HEK293 (cell line): Measurements from ENCODE around the gene IRF1.

Experiments
- CTCF ChIA-PET: fragments of 350-600 bp; formaldehyde crosslinking; extraction: SDS; loops from one replicate; lab custom pipeline; 2021; ENCODE audit warnings: antibody characterized with exemption; lab: Yijun Ruan, JAX
- POLR2A ChIA-PET: fragments of 300-600 bp; formaldehyde crosslinking; extraction: SDS; loops from one replicate; lab custom pipeline; 2020; ENCODE audit warnings: antibody characterized with exemption, inconsistent platforms; lab: Yijun Ruan, JAX
- H3K27ac ChIP-seq: fragments of 200-500 bp; sonication (Bioruptor generic); 2 replicates; pipeline ENCODE4 v1.5.1; 2014; ENCODE audit warnings: low read depth, low read length, control low read depth, inconsistent platforms; ENCODE audit errors: extremely low read depth
- H3K36me3 ChIP-seq, 2 experiments: fragments of 200-500 bp in 1 of 2; sonication (Bioruptor generic) in 1 of 2; 1 replicate in 1 of 2; 2 replicates in 1 of 2; pipeline ENCODE4 v1.5.1; 2014 to 2017; ENCODE audit warnings: inconsistent platforms in 2 of 2, low read length in 2 of 2; ENCODE audit not compliant: control insufficient read depth in 2 of 2, insufficient read depth in 1 of 2
- H3K4me1 ChIP-seq: fragments of 200-500 bp; sonication (Bioruptor generic); 2 replicates; pipeline ENCODE4 v1.5.1; 2014; ENCODE audit warnings: mild to moderate bottlenecking, low read length, inconsistent platforms; ENCODE audit not compliant: control insufficient read depth, insufficient read depth
- H3K4me3 ChIP-seq: 2 replicates; pipeline ENCODE4 v1.5.1; 2011; ENCODE audit warnings: low read depth, mild to moderate bottlenecking, control low read depth, low read length, moderate library complexity
- H3K9me3 ChIP-seq: fragments of 200-500 bp; sonication (Bioruptor generic); 2 replicates; pipeline ENCODE4 v1.5.1; 2014; ENCODE audit warnings: low read depth, low read length, inconsistent platforms; ENCODE audit not compliant: control insufficient read depth, insufficient read depth
- ATF2 ChIP-seq: fragments of 450-650 bp; formaldehyde crosslinking; IDR thresholded peaks from 2 replicates; pipeline ENCODE4 v1.5.1; 2016; ENCODE audit warnings: missing biosample characterization, missing genetic modification characterization, low read depth
- BCL11B ChIP-seq: fragments of 450-650 bp; formaldehyde crosslinking; IDR thresholded peaks from 2 replicates; pipeline ENCODE4 v1.5.1; 2016; ENCODE audit warnings: low read depth, missing biosample characterization, missing genetic modification characterization
- HOXC10 ChIP-seq: sonication (generic); formaldehyde crosslinking; IDR thresholded peaks from 2 replicates; pipeline ENCODE4 v1.8.1; 2023; ENCODE audit warnings: mild to moderate bottlenecking, missing genetic modification reagents
- IKZF3 ChIP-seq: fragments of 450-650 bp; IDR thresholded peaks from 2 replicates; pipeline ENCODE4 v1.5.0; 2018; ENCODE audit warnings: missing biosample characterization, mild to moderate bottlenecking, missing genetic modification characterization, moderate library complexity
- MYNN ChIP-seq: fragments of 450-650 bp; formaldehyde crosslinking; IDR thresholded peaks from 2 replicates; pipeline ENCODE4 v1.5.1; 2016; ENCODE audit warnings: missing biosample characterization, missing genetic modification characterization, borderline replicate concordance
- SCRT1 ChIP-seq: fragments of 450-650 bp; formaldehyde crosslinking; IDR thresholded peaks from 2 replicates; pipeline ENCODE4 v1.5.1; 2016; ENCODE audit warnings: missing biosample characterization, missing genetic modification characterization, borderline replicate concordance
- TCF7L2 ChIP-seq: IDR thresholded peaks from 2 replicates; pipeline ENCODE4 v1.6.1; 2011; ENCODE audit warnings: low read depth, mild to moderate bottlenecking, inconsistent platforms, low read length, moderate library complexity, borderline replicate concordance
- WT1 ChIP-seq: fragments of 450-650 bp; formaldehyde crosslinking; IDR thresholded peaks from 2 replicates; pipeline ENCODE4 v1.5.1; 2016; ENCODE audit warnings: missing biosample characterization, missing genetic modification characterization
- YY1 ChIP-seq: fragments of 450-650 bp; formaldehyde crosslinking; IDR thresholded peaks from 2 replicates; pipeline ENCODE4 v1.5.1; 2018; ENCODE audit warnings: missing biosample characterization, missing genetic modification characterization
- ZFP37 ChIP-seq: fragments of 450-650 bp; formaldehyde crosslinking; IDR thresholded peaks from 2 replicates; pipeline ENCODE4 v1.5.1; 2016; ENCODE audit warnings: missing biosample characterization, missing genetic modification characterization
- ZFP41 ChIP-seq: fragments of 450-650 bp; formaldehyde crosslinking; IDR thresholded peaks from 2 replicates; pipeline ENCODE4 v1.5.1; 2016; ENCODE audit warnings: missing biosample characterization, missing genetic modification characterization, borderline replicate concordance
- ZFP69B ChIP-seq: fragments of 450-650 bp; formaldehyde crosslinking; IDR thresholded peaks from 2 replicates; pipeline ENCODE4 v1.5.1; 2016; ENCODE audit warnings: missing biosample characterization, missing genetic modification characterization
- ZNF121 ChIP-seq: fragments of 450-650 bp; formaldehyde crosslinking; IDR thresholded peaks from 2 replicates; pipeline ENCODE4 v1.5.1; 2016; ENCODE audit warnings: missing biosample characterization, missing genetic modification characterization
- ZNF175 ChIP-seq: fragments of 450-650 bp; formaldehyde crosslinking; IDR thresholded peaks from 2 replicates; pipeline ENCODE4 v1.5.1; 2016; ENCODE audit warnings: missing biosample characterization, missing genetic modification characterization
- ZNF266 ChIP-seq: fragments of 450-650 bp; formaldehyde crosslinking; IDR thresholded peaks from 2 replicates; pipeline ENCODE4 v1.5.1; 2016; ENCODE audit warnings: missing biosample characterization, missing genetic modification characterization, low read depth
- ZNF274 ChIP-seq, 2 experiments: fragments of 200-500 bp in 1 of 2; fragments of 450-650 bp in 1 of 2; sonication (Bioruptor generic) in 1 of 2; formaldehyde crosslinking in 1 of 2; IDR thresholded peaks; 2 replicates each; pipeline versions ENCODE4 v1.5.1 to v1.6.1; 2014 to 2016; ENCODE audit warnings: borderline replicate concordance in 1 of 2, inconsistent platforms in 1 of 2, low read length in 1 of 2, missing biosample characterization in 1 of 2, missing genetic modification characterization in 1 of 2
- ZNF280C ChIP-seq: fragments of 450-650 bp; formaldehyde crosslinking; IDR thresholded peaks from 2 replicates; pipeline ENCODE4 v1.5.1; 2016; ENCODE audit warnings: missing biosample characterization, missing genetic modification characterization
- ZNF423 ChIP-seq: fragments of 450-650 bp; formaldehyde crosslinking; IDR thresholded peaks from 2 replicates; pipeline ENCODE4 v1.5.1; 2016; ENCODE audit warnings: missing biosample characterization, missing genetic modification characterization
- ZNF449 ChIP-seq: fragments of 450-650 bp; formaldehyde crosslinking; IDR thresholded peaks from 2 replicates; pipeline ENCODE4 v1.5.1; 2017; ENCODE audit warnings: missing biosample characterization, mild to moderate bottlenecking, missing genetic modification characterization, moderate library complexity
- ZNF529 ChIP-seq: fragments of 450-650 bp; formaldehyde crosslinking; IDR thresholded peaks from 2 replicates; pipeline ENCODE4 v1.5.1; 2017; ENCODE audit warnings: missing genetic modification characterization, missing biosample characterization; ENCODE audit not compliant: insufficient replicate concordance
- ZNF530 ChIP-seq: fragments of 450-650 bp; formaldehyde crosslinking; IDR thresholded peaks from 2 replicates; pipeline ENCODE4 v1.5.1; 2016; ENCODE audit warnings: low read depth, missing biosample characterization, missing genetic modification characterization
- ZNF560 ChIP-seq: fragments of 450-650 bp; formaldehyde crosslinking; IDR thresholded peaks from 2 replicates; pipeline ENCODE4 v1.5.1; 2017; ENCODE audit warnings: missing biosample characterization, missing genetic modification characterization, borderline replicate concordance
- ZNF837 ChIP-seq: fragments of 450-650 bp; formaldehyde crosslinking; IDR thresholded peaks from 2 replicates; pipeline ENCODE4 v1.5.1; 2016; ENCODE audit warnings: missing biosample characterization, missing genetic modification characterization
- ZSCAN4 ChIP-seq: fragments of 450-650 bp; formaldehyde crosslinking; IDR thresholded peaks from 2 replicates; pipeline ENCODE4 v1.5.1; 2017; ENCODE audit warnings: missing biosample characterization, missing genetic modification characterization

The IRF1 gene

DNA sequence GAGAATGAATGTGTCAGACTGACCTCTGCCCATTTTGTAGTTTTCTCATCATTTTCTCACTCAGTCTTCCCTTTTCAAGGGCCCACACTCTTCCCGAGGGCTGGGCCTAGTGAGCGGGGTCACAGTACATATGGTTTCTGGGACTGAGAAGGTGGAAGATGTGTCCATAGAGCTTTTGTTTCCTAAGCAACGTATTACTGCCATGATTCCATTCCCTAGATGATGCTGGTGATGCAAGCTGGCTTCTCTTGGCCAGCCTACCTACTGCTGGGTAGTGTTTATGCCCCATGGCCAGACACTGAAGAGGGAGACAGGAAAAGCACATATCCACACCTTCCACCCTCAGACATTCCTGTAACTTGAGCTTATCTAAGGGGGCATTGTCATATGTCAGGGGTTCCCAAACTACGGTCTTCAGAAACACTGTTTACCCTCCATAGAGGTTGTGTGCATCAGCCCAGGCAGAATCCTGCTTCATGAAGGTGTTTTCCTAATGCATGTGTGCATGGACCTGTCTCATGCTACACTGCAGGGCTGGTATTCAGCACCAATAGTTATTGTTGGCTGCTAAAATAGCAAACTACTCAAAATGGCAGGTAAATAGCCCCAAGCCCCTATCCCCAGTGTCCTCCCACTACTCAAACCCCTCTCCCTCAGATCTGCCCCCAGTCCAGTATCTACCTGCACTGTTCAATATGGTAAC, 9.5 kb downstream of the IRF1 start:
- ChIA-PET POLR2A (interaction anchor here (4.6 kb wide), 1 partner anchor 9 kb away, joined by 24 read pairs; the partner anchor contains the start of gene IRF1), CTCF (interaction anchor here (0.8 to 1.9 kb wide), 2 partner anchors 20 to 61 kb away, joined by 3 to 7 read pairs; no protein-coding TSS in a partner anchor)
- H3K4me3 ChIP-seq, result no peak overlapping the region
- peaks cover 0 to 27% of the 10 kb centered on the region in 2 experiments; a peak in 2 of 3 replicates for H3K36me3 ChIP-seq
- no peaks in the 10 kb centered on the region for H3K4me1 ChIP-seq
- no peak overlapping the region for H3K27ac ChIP-seq
- H3K9me3 ChIP-seq, result no peaks in the 10 kb centered on the region
- TF ChIP-seq ZNF560 (tag by site-specific recombination) (no peak), ZFP37 (tag by site-specific recombination) (no peak), ZNF280C (tag by site-specific recombination) (no peak), ZSCAN4 (tag by site-specific recombination) (no peak), WT1 (tag by site-specific recombination) (no peak), ZNF529 (tag by site-specific recombination) (no peak), HOXC10 (no peak), ZNF266 (tag by site-specific recombination) (no peak), ZNF274 (IDR thresholded peaks at IDR 0.05; ENCODE audit: low read length) (no peak), ZNF274 (tag by site-specific recombination; IDR thresholded peaks at IDR 0.05; ENCODE audit: borderline replicate concordance) (no peak), YY1 (tag by site-specific recombination) (no peak), TCF7L2 (no peak), ZFP69B (no peak), ZNF121 (no peak), MYNN (no peak), ZNF449 (tag by site-specific recombination) (no peak), ZNF530 (tag by site-specific recombination) (no peak), ZNF423 (tag by site-specific recombination) (no peak), ZNF175 (tag by site-specific recombination) (no peak), BCL11B (tag by site-specific recombination) (no peak)

GRCh38 chr5:132480546-132480892, 10.1 kb downstream of the IRF1 start:
- Histone ChIP-seq H3K36me3 (peaks cover 0 to 21% of the 10 kb centered on the region in 2 experiments; a peak in 2 of 3 replicates), H3K4me3 (no peak overlapping the region), H3K4me1 (no peaks in the 10 kb centered on the region), H3K9me3 (no peaks in the 10 kb centered on the region), H3K27ac (no peak overlapping the region)
- no peak for TF ChIP-seq SCRT1
- no peak for TF ChIP-seq ATF2 (tag by site-specific recombination)
- TF ChIP-seq IKZF3 (tag by site-specific recombination), result no peak
- TF ChIP-seq ZFP41 (tag by site-specific recombination), result no peak
- TF ChIP-seq ZNF529 (tag by site-specific recombination), result no peak
- TF ChIP-seq ZNF837, result no peak
- CTCF ChIA-PET, result interaction anchor here (0.7 to 1.9 kb wide), 4 partner anchors 11 to 418 kb away, joined by 3 to 7 read pairs (median 3); no protein-coding TSS in a partner anchor
- POLR2A ChIA-PET, result interaction anchor here (0.6 to 4.6 kb wide), 2 partner anchors 10 to 1035 kb away, joined by 3 to 24 read pairs; partner anchors contain the start of gene IRF1
